ENCODE data around the gene HAPLN1.
"Not testable (repeated sequence)": the region's sequence is repeated elsewhere in the genome, so short reads cannot be mapped to it uniquely, and the experiment has no call there.

Gene HAPLN1

DNA sequence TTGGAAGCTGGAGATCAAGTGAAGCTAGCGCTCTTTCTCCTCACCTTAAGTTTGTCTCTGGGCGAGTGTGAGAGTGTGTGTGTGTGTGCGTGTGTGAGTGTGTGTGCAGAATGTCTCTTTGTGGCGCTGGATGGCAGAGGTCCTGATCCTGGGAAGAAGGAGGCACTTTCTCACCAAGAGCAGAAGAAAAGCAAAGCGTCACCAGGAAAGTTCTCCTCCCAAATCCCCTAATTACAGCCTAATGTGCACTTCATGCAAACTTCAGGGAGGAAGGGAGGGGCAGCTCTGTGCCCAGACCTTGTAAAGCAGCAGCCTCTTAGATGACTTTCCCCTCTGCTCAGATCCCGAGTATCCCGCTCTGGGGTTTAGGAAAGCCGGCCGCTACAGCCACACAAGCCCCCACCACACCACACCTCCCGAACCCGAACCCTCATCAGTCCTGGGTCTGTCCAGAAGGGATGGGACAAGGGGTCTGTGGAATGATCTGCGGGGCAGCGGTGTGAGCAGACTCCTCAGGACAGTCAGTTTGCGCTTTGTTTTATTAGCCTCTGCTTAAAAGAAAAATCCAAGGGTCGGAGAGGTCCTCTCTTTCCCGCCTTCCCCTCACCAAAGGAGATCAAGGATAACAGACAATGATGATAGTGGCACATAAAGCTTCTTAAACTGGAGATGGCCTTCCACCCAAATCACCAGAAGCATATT, at the start of gene HAPLN1:
Gene HAPLN1, minus strand, starts transcription at position 20 of the 702 bp plus-strand sequence. CDS start 47,332 bp downstream, outside the sequence.
- no peak for DNase-seq (ENCODE audit: low read depth)

- no peak for DNase-seq (ENCODE audit: low read depth)
Measured at GRCh38 chr5:83767409-83767992, 46.8 kb upstream of the HAPLN1 start.

DNA sequence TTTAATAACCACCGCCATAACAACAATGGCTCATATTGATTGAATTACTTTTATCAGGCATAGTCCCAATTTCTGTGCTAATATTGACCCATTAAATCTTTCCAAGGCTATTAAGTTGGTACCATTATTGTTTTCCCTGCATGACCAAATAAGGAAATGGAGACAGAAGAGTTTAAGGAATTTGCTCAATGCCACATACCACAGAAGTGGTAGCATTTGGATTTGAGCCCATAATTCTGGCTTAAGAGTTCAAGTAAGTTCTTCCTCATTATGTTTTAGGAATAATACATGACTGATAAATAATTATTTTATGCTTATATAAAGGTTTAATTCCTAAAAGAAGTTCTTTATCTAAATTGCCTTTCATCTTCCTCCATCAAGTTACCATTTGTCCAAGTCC, 43.4 kb upstream of the HAPLN1 start:
- DNase-seq (ENCODE audit: low read depth), result no peak

- no peak for DNase-seq (ENCODE audit: low read depth)
Measured at GRCh38 chr5:83760579-83760978, 39.9 kb upstream of the HAPLN1 start.

GRCh38 chr5:83752700-83753099, 32.0 kb upstream of the HAPLN1 start:
- no peak for DNase-seq (ENCODE audit: low read depth)

GRCh38 chr5:83751201-83751600, 30.5 kb upstream of the HAPLN1 start:
- DNase-seq (ENCODE audit: low read depth), result no peak

DNA sequence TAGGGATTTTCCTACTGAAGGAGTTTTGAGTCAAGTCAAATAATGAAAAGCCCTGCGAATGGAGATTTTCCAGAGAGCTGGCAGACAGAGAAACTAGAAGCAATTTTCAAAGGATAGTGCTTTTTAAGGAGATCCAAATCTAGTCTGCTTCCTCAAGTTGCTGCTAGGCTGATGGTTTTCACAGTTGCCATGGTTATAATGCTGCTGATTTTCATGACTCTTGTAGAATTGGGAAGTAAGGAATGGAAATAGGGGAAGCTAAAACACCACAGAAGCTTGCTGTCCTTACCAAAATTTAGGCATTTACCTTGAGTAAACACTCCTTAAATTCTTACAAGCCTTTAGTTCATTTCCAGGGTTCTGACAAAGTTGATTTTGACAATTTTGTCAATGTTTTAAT, 30.1 kb upstream of the HAPLN1 start:
- no peak for DNase-seq (ENCODE audit: low read depth)

GRCh38 chr5:83745816-83746215, 25.2 kb upstream of the HAPLN1 start:
- no peak for DNase-seq (ENCODE audit: low read depth)

DNA sequence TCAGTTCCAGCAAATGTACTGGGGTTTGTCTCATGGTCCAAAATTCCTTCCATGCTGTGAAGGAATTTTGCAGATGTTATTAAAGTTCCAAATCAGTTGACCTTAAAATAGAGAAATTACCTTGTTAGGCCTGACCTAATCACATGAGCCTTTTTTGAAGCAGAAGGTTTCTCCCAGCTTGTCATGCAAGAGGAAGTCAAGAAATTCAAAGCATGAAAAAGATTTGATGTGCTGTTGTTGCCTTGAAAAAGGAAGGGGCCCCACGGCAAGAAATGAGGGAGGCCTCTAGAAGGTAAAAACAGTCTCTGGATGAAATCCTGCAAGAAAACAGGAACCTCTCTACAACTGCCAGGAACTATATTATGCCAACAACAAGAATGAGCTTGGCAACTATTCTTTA, 24.2 kb upstream of the HAPLN1 start:
- no peak for DNase-seq (ENCODE audit: low read depth)

DNA sequence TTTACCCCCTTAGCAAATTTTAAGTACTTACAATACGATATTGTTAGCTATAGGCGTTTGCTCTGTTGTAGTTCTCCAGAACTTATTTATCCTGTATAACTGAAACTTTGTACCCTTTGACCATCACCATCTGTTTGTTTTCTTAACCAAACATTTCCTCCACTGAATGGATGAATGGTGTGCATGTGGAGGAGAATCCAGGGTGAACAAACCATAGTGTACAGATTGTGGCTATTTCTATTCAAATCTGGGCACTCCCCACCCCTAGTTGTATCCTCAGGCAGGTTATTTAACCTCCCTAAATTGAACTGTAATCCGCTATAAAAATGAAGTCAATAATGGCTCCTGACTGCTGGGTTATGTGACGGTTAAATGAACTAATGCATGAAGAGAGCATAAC, 21.4 kb upstream of the HAPLN1 start:
- DNase-seq (ENCODE audit: low read depth), result no peak

DNA sequence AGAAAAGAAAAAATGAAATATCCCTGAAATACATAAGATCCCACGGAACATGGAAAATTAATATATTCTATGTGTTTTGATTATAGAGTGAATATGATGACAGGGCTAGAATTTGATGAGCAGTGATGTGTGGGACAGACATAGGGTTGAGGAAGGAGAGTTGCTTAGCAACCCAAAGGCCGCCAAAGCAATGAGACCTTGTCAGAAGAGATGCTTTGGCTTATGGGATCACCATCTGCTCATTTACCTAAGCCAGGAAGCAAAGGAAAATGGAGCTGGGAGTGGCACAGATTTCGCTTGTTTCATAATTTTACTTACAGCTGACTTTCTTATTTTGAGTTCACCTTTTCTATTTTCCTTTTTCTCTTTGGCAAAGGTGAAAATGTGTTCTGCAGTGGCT, 20.9 kb upstream of the HAPLN1 start:
- no peak for DNase-seq (ENCODE audit: low read depth)

GRCh38 chr5:83740741-83741140, 20.1 kb upstream of the HAPLN1 start:
- no peak for DNase-seq (ENCODE audit: low read depth)

GRCh38 chr5:83736169-83736568, 15.5 kb upstream of the HAPLN1 start:
- DNase-seq (ENCODE audit: low read depth), result not testable (repeated sequence)

GRCh38 chr5:83735058-83735457, 14.4 kb upstream of the HAPLN1 start:
- not testable (repeated sequence) for DNase-seq (ENCODE audit: low read depth)

DNA sequence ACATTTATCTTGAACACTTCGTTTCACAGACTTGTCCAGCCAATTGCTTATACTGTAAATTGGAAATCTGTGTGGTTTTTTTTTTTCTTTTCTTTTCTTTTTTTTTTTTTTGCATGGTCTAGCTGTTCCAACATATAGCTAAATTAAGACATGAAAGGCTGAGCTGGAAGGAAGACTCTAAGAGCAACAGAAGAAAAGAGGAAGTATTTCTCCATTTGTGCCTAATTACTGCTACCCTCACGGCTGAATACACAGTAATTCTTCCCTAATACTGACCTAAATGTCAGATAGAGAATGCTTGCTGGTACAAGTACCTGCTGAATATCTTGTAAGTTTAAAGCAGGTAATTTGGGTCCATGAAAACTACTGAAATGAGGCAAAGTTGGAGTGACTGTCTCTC, 11.0 kb upstream of the HAPLN1 start:
- DNase-seq (ENCODE audit: low read depth), result no peak

- no peak for DNase-seq (ENCODE audit: low read depth)
Measured at GRCh38 chr5:83729362-83729761, 8.7 kb upstream of the HAPLN1 start.

- DNase-seq (ENCODE audit: low read depth), result no peak
Measured at GRCh38 chr5:83726912-83727311, 6.3 kb upstream of the HAPLN1 start.

GRCh38 chr5:83724935-83725334, 4.3 kb upstream of the HAPLN1 start:
- DNase-seq (ENCODE audit: low read depth), result no peak

DNA sequence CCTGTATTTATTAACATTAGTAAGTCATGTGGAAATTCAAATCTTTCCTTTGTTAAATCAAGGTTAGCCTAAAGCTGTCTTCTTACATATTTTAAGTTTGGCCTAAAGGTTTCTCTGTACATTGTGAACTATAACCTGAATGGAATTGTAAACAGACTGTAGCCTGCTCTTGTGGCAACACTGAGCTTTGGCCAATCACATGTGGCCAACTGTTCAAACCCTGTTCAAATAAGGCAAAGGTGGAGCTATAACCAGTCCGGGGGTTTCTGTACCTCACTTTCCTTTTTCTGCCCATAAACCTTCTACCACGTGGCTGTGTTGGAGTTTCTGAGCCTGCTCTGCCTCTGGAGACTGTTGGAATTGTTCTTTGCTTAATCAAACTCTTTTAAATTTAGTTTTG, 3.3 kb upstream of the HAPLN1 start:
- DNase-seq (ENCODE audit: low read depth), result no peak

DNA sequence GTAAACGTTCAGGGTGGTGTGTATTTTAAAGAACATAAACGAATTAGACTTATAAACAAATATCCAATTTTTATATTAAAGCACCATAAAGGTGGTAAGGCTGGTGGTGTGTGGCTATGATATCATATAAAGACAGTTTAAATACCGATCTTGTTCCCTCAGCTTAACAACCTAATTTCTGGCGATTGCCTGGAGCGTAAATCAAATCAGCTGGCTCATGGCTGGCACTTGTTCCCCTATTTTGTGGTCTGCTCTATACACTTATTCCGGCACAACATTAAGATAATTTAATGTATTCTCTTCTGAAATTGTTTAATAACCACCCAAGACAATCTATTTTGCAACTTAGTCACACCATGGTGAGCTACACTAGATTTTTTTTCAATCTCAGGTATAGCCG, 2.4 kb upstream of the HAPLN1 start:
- no peak for DNase-seq (ENCODE audit: low read depth)

DNA sequence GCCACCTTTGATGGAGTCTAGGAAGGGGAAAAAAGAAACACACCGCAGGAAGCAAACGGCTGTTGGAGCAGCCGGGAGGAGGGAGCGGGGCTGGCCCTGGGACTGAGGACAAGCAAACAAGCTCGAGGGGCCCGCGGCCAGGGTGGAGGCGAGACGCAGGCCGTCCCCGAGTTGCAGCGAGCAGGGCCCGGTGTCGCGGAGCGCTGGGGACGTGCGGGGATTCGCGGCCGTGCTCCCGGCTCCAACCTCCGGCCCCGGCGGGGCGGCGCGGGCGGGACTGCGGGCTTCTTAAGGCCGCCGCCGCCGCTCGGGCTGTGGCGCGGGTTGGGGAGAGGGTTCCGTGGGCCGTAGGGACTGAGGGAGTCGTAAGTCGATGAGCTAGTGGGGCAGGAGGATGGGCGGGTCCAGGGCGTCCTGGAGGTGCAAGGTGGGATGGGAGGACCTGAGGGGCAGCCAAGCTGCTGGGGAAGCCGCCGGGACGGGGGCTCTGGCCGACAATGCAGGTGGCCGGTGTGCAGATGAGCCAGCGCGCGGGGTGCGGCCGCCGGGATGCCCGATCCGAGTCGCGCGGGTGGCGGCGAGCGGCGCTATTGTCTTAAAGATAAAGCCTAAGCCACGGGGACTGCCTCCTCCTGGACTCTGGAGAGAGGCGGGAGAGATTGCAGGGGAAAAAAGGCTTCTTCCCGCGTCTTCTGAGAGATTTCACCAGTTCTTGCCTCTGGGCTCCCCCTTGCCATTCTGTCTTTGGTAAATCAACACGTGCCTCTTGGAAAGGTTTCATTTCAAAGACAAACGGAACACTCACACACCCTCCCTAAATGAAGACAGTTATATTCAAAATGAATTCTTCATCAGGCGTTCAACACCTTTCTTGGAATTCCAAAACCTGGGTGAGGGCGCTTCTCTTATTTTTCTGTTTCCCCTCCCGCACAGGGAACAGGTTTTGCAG, 1.6 kb upstream of the HAPLN1 start:
- DNase-seq (ENCODE audit: low read depth), result no peak

DNA sequence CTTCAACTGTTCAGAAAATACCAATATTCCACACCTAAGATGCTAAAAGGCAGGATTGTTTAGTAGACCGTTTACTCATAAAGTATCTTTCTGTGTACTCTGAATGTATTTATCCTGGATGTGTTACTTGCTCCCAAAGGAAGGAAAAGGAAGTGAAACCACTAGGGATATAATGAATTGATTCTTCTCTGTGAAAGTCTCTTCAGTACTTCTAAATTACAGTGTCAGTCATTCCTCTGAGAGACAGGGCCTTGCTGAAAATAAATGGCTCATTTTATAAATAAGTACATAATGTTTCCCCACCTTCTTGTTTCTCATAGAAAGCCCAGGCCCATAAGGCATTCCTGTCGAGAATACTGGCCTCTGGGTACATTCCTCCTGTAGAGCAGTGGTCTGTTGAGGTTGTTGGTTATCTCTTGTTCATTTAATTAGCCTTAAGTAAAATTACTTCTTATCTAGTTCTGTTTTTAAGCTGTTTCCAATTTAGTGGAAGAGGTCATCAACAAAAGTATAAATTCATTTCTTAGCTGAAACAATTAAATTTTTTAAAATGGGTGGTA, 1.6 kb downstream of the HAPLN1 start:
- no peak for DNase-seq (ENCODE audit: low read depth)

Measured in activated T-cell treated with anti-CD3 and anti-CD28 coated beads for 24 hours (primary cell).